Activated CD4-positive, alpha-beta T cell treated with anti-CD3 and anti-CD28 coated beads, Interleukin-2, Interleukin-4, amounts not matched to agents 100 ng/mL and 50 ng/mL, durations not matched to agents 16 hours and 8 hours (primary cell): ENCODE results near the gene SMARCA2.

ENCODE experiments used
- DNase-seq: peaks from one replicate; pipeline ENCODE4 v3.0.0-alpha.2; 2020; ENCODE audit warnings: low spot score

The SMARCA2 gene

DNA sequence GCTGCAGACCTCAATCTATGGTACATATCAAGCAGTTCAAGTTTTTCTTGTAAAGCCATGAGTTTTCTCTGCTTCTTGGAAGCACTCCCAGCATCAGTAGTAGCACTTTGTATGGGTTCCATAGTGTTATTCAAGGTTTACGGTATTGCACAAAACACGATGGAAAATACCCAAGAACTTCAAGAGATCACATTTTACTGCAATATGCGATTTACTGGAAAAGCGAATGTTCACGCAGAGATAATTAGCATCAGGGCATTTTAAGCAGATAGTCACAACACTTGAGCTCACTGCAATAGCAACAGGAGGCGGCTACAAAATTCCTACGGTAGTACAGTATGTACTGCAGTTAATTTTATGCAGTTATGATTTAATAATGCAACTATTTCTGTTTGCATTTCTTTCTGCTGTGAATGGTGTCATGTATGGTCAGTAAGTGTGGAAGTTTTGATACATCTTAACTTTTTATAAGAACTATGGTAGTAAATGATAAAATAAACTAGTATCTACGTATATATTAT, 200.8 kb downstream of the SMARCA2 start:
- DNase-seq: no peak

- DNase-seq: no peak
Measured at GRCh38 chr9:2216591-2216990, 201.4 kb downstream of the SMARCA2 start.

- no peak for DNase-seq
Measured at GRCh38 chr9:2217540-2217939, 202.4 kb downstream of the SMARCA2 start.

DNA sequence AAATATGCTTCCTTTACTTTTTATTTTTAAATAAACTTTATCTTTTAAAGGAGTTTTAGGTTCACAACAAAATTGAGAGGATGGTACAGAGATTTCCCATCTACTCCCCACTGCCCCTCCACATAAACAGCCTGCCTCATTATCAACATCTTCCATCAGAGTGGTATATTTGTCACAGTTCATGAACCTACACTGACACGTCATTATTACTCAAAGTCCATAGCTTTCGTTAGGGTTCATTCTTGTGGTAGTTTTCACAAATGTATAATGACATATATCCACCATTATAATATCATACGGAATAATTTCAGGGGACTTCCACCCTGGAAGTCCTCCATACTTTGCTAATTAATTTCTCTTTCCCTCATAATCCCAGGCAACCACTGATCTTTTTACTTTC, 204.9 kb downstream of the SMARCA2 start:
- no peak for DNase-seq

DNA sequence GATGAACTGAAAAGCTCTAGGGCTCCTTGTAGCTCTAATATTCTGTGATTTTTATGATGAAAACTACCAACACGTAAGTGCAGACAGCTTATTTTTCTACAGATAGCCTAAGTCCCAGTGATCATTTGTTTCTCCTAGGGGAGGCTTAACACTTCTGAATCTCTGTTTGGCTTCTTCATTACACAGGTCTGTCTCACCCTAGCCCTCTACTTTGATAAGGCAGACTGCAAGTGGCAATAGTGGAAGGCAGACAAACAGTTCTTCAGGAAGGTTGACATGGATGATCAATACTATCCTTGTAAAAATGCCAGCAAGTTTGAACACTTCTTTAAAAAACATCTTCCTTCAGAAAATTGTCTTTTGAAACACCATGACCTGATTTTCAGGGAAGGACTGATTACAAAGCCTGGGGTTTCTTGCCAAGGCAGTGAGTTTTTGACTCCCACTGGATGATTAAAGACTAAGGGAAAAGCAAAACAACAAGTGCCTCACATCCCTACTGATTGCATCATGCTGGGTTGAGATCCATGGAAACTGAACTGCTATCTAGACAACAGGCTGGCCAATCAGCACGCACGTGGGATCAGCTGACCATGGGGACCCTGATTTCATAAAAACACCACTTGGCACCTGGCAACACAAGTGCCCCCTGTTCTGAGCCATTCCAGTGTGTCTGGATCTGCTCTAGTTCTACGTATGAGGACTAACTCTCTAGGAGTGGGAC, 212.2 kb downstream of the SMARCA2 start:
- no peak for DNase-seq

GRCh38 chr9:2228132-2228531, 213.0 kb downstream of the SMARCA2 start:
- peak; percentile 22 for DNase-seq

- no peak for DNase-seq
Measured at GRCh38 chr9:2228641-2229040, 213.5 kb downstream of the SMARCA2 start.

DNA sequence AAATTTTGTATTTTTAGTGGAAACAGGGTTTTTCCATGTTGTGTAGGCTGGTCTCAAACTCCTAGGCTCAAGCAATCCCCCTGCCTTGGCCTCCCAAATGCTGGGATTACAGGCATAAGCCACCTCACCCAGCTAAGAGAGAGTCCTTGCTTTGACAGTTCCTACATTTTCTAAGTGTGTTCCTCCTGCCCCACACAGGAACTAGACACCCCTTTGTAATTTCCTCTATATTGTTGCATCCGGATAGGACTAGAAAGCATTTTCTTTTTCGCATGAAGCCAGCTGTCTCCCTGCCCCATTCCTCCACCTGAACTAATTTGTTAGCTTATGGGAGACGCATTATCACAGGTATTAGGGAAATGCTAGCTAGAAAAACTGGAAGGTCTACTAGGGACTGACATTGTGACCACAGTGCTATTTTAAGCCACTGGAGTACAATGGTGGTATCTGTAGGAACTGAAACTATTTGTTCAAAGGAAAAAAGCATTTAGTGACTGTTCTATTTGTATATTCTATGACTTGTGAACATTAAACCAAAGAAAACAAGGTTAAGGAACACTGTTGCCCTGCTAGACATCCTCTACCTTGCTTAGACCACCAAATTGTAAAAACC, 214.1 kb downstream of the SMARCA2 start:
- no peak for DNase-seq

DNA sequence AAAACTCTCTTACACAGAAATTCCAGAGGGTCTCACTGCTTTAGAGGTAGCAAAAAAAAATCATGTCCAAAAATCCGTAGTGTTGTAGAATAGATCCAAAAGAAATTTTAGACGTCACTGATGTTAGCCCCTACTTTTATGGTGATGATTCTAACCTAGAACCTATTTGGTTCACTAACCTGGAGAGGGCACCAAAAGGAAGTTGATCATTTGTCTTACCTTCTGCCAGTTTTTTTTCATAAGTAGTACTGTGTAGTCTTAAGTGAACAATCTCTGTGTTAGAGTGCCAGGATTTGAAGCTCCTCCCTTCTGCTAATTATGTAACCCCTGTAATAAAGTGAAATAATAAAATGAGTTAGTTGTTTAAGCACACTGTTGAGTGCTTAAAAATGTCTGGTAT, 215.2 kb downstream of the SMARCA2 start:
- no peak for DNase-seq

DNA sequence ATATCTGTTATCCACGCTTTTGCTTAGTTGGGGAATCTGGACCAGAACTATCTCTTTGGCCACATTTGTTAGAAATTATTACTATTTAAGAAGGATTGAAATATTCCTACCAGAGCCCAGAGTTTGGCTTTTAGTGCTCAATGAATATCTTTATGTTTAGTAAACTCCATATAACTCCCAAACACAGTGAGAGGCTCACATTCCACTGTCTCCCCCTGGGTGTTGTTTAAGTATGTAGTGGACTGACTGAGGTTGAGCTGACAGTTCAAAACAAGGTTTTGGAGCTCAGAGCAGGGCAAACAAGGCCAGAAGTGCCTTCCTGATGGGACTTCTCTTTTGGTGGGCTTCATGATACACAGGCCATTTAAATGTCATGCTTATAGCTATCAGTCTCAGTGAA, 216.0 kb downstream of the SMARCA2 start:
- DNase-seq: no peak

DNA sequence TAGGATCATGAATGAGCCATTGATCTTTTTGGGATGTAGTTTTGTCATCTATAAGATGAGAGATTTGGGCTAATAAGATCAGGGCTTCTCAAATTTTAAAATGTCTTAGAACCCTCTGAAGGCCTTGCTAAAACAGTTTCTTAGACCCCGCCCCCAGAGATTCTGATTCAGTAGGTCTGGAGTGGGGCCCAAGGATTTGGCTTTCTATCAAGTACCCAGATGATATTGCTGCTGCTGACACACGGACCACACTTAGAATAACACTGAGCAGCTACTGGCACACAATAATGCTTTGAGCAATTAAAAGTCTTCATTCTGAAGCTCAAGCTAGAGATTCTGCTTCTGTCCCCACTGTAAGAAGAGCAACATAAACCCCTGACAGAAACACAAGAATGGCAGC, 216.7 kb downstream of the SMARCA2 start:
- DNase-seq: no peak

DNA sequence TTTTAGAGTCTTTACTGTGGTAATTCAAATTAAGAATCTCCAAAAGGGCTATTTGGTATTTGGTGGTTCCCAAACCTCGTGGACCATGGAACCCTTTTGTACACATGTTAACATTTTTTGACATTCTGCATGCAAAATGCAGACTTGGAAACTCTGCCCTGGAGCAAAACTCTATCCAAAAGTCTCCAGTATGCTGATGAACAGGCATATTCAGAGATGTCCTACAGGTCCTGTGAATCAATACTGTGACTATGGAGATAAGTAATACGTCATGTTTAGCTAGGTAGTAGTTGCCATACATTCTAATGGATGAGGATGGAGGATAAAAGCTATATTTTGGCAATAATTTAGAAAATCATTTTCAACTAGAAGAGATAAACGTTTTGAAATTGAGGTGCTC, 218.1 kb downstream of the SMARCA2 start:
- DNase-seq: no peak

DNA sequence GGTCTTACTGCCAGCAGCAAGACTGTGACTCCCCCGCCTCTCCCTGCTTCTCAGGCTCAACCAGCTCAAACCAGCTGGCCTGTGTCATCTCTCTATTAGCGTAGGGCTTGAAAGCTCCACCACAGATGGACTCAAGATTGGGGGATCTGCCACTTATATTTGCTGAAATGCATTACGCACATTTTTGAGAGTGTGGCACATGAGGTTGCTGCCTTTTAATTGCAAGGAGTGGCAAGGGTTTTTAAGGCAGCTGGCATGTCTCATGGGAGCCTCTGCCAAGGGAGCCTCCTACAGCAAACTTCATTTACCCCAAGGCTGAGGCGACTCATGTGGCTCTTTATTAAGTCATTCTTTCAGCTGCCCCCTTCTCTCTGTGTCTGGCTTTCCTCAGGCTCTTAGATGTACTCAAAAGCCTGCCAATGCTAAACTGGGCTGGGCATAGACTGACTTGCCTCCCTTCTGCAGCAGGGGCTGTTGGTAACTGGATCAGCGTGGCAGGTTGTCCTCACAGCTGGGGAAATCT, 219.3 kb downstream of the SMARCA2 start:
- DNase-seq: no peak

DNA sequence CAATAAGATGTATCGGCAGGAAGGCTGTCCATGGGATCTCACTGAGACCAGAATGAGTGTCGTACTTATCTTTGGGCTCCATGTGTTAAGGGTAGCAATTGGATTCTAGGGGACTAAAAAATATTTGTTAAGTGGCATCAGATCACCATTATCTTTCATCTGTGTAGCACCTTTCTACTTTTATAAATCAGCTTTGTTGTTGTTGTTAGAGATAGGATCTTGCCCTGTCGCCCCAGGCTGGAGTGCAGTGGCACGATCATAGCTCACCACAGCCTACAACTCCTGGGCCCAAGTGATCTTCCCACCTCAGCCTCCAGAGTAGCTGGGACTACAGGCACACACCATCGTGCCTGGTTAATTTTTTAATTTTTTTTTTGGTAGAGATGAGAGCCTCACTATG, 220.5 kb downstream of the SMARCA2 start:
- DNase-seq: no peak

GRCh38 chr9:2236850-2237249, 221.7 kb downstream of the SMARCA2 start:
- no peak for DNase-seq

- no peak for DNase-seq
Measured at GRCh38 chr9:2241461-2241835, 226.3 kb downstream of the SMARCA2 start.

GRCh38 chr9:2241836-2242741, 226.9 kb downstream of the SMARCA2 start:
- DNase-seq: peak; percentile 60

GRCh38 chr9:2242831-2243330, 227.7 kb downstream of the SMARCA2 start:
- no peak for DNase-seq
